H1 (cell line): ENCODE measurements around the gene BBS5. TPM values are rescaled to one million over a fixed set of nuclear protein-coding genes. Genes with fewer than 3 reads are reported as not detected.

Experiments
- CTCF ChIA-PET: fragments of 300-600 bp; sonication (Branson Sonifier 250); formaldehyde crosslinking; loops from one replicate; lab custom pipeline; 2021; ENCODE audit not compliant: partially characterized antibody; lab: Charles Lee
- POLR2A ChIA-PET: fragments of 300-600 bp; sonication (Branson Sonifier 250); formaldehyde crosslinking; loops from one replicate; lab custom pipeline; 2021; ENCODE audit warnings: inconsistent platforms; ENCODE audit not compliant: partially characterized antibody; lab: Charles Lee
- DNase-seq, 2 experiments: peaks; one replicate each; pipeline versions ENCODE4 v3.0.0 to v3.0.0-alpha.2; 2010 to 2022; ENCODE audit warnings: low spot score in 2 of 2, low read depth in 1 of 2, mixed read lengths in 1 of 2
- FAIRE-seq: peaks from 2 replicates; lab custom pipeline; 2011; peaks lifted over from hg19 to GRCh38; lab: Jason Lieb, UNC
- H2AFZ ChIP-seq: 2 replicates; pipeline ENCODE4 v1.8.1; 2012; ENCODE audit warnings: low read length, inconsistent platforms
- H2AK5ac ChIP-seq: 2 replicates; pipeline ENCODE4 v1.6.1; 2013; ENCODE audit warnings: low read depth, low read length
- H2BK120ac ChIP-seq: replicated peaks from 2 replicates; pipeline ENCODE3; 2013; ENCODE audit warnings: low read depth, low read length, inconsistent platforms
- H2BK12ac ChIP-seq: 2 replicates; pipeline ENCODE4 v1.6.1; 2013; ENCODE audit warnings: low read depth, low read length
- H2BK15ac ChIP-seq: 2 replicates; pipeline ENCODE4 v1.6.1; 2013; ENCODE audit warnings: low read length
- H2BK20ac ChIP-seq: 2 replicates; pipeline ENCODE4 v1.6.1; 2013; ENCODE audit warnings: low read length
- H2BK5ac ChIP-seq: 2 replicates; pipeline ENCODE4 v1.6.1; 2013; ENCODE audit warnings: low read depth, low read length
- H3K14ac ChIP-seq: 2 replicates; pipeline ENCODE4 v1.6.1; 2013; ENCODE audit warnings: inconsistent platforms; ENCODE audit not compliant: insufficient read length
- H3K18ac ChIP-seq: 2 replicates; pipeline ENCODE4 v1.6.1; 2013; ENCODE audit warnings: low read length; ENCODE audit errors: extremely low read depth
- H3K23ac ChIP-seq: 2 replicates; pipeline ENCODE4 v1.6.1; 2013; ENCODE audit warnings: inconsistent platforms; ENCODE audit not compliant: insufficient read length
- H3K23me2 ChIP-seq: 2 replicates; pipeline ENCODE4 v1.6.1; 2013; ENCODE audit warnings: low read depth, low read length
- H3K27ac ChIP-seq: 2 replicates; pipeline ENCODE4 v1.6.1; 2011; ENCODE audit warnings: low read depth, low read length, inconsistent platforms
- H3K27me3 ChIP-seq, 4 experiments: replicated peaks in 1 of 4; 1 replicate in 1 of 4; 2 replicates in 3 of 4; pipeline versions ENCODE4 v1.6.1 to v1.8.1; 2011 to 2013; ENCODE audit warnings: low read length in 3 of 4, mild to moderate bottlenecking in 3 of 4, inconsistent platforms in 2 of 4, mixed read lengths in 2 of 4, moderate library complexity in 1 of 4; ENCODE audit not compliant: control insufficient read depth in 3 of 4, insufficient read depth in 3 of 4; ENCODE audit errors: extremely low read depth in 1 of 4
- H3K36me3 ChIP-seq, 4 experiments: 2 replicates each; pipeline versions ENCODE4 v1.6.1 to v1.8.1; 2011 to 2013; ENCODE audit warnings: mild to moderate bottlenecking in 4 of 4, low read length in 3 of 4, moderate library complexity in 2 of 4, control low read depth in 1 of 4, inconsistent platforms in 1 of 4; ENCODE audit not compliant: insufficient read depth in 4 of 4, control insufficient read depth in 2 of 4
- H3K4ac ChIP-seq: replicated peaks from 2 replicates; pipeline ENCODE3; 2013; ENCODE audit warnings: low read length, low read depth, mixed read lengths, inconsistent platforms; ENCODE audit not compliant: insufficient read length
- H3K4me1 ChIP-seq, 4 experiments: replicated peaks in 1 of 4; 1 replicate in 1 of 4; 2 replicates in 3 of 4; pipeline versions ENCODE4 v1.6.1 to v1.8.1; 2011 to 2013; ENCODE audit warnings: low read length in 3 of 4, inconsistent platforms in 2 of 4, mixed read lengths in 1 of 4; ENCODE audit not compliant: insufficient read depth in 4 of 4, control insufficient read depth in 3 of 4
- H3K4me2 ChIP-seq, 2 experiments: 2 replicates each; pipeline versions ENCODE4 v1.6.1 to v1.8.1; 2011 to 2013; ENCODE audit warnings: low read depth in 2 of 2, low read length in 2 of 2, control low read depth in 1 of 2, inconsistent platforms in 1 of 2, mild to moderate bottlenecking in 1 of 2; ENCODE audit not compliant: insufficient read depth in 1 of 2
- H3K4me3 ChIP-seq, 4 experiments: fragments of 200-600, 300-600 bp in 1 of 4; sonication (generic), shearing (Covaris generic), sonication (Bioruptor Twin) in 1 of 4; 2 replicates each; pipeline versions ENCODE4 v1.5.1 to v1.8.1; 2011 to 2016; ENCODE audit warnings: low read length in 4 of 4, low read depth in 3 of 4, control low read depth in 2 of 4, inconsistent platforms in 2 of 4, mild to moderate bottlenecking in 2 of 4, mixed read lengths in 1 of 4, moderate library complexity in 1 of 4; ENCODE audit not compliant: insufficient read depth in 2 of 4; ENCODE audit errors: extremely low read depth in 1 of 4
- H3K56ac ChIP-seq: replicated peaks from 2 replicates; pipeline ENCODE3; 2013; ENCODE audit warnings: low read depth, mild to moderate bottlenecking, mixed read lengths, low read length, inconsistent platforms; ENCODE audit not compliant: insufficient read length
- H3K79me1 ChIP-seq: 2 replicates; pipeline ENCODE4 v1.6.1; 2013; ENCODE audit warnings: low read depth, low read length, control low read depth
- H3K79me2 ChIP-seq, 2 experiments: 2 replicates each; pipeline versions ENCODE4 v1.6.1 to v1.8.1; 2012 to 2013; ENCODE audit warnings: low read length in 2 of 2, mild to moderate bottlenecking in 2 of 2, inconsistent platforms in 1 of 2; ENCODE audit not compliant: insufficient read depth in 2 of 2, control insufficient read depth in 1 of 2
- H3K9ac ChIP-seq, 4 experiments: replicated peaks in 1 of 4; 1 replicate in 1 of 4; 2 replicates in 3 of 4; pipeline versions ENCODE4 v1.6.1 to v1.8.1; 2011 to 2013; ENCODE audit warnings: low read depth in 3 of 4, low read length in 3 of 4, control low read depth in 2 of 4, mild to moderate bottlenecking in 2 of 4, moderate library complexity in 2 of 4, inconsistent platforms in 1 of 4; ENCODE audit errors: extremely low read depth in 1 of 4
- H3K9me3 ChIP-seq, 2 experiments: 2 replicates each; pipeline versions ENCODE4 v1.6.1 to v1.8.1; 2012 to 2013; ENCODE audit warnings: mild to moderate bottlenecking in 2 of 2, moderate library complexity in 2 of 2, control low read depth in 1 of 2, inconsistent platforms in 1 of 2, low read depth in 1 of 2, low read length in 1 of 2, mixed read lengths in 1 of 2; ENCODE audit not compliant: insufficient read depth in 2 of 2
- H4K20me1 ChIP-seq, 2 experiments: replicated peaks in 1 of 2; 2 replicates each; pipeline versions ENCODE3 to v1.8.1; 2011 to 2013; ENCODE audit warnings: inconsistent platforms in 2 of 2, low read length in 2 of 2, mild to moderate bottlenecking in 1 of 2; ENCODE audit not compliant: insufficient read depth in 2 of 2, control insufficient read depth in 1 of 2
- H4K5ac ChIP-seq: 2 replicates; pipeline ENCODE4 v1.6.1; 2013; ENCODE audit warnings: low read length, low read depth, mixed read lengths, inconsistent platforms; ENCODE audit not compliant: insufficient read length
- H4K8ac ChIP-seq: 2 replicates; pipeline ENCODE4 v1.8.0; 2013; ENCODE audit warnings: mild to moderate bottlenecking, moderate library complexity, low read length, inconsistent platforms; ENCODE audit not compliant: insufficient read depth; ENCODE audit errors: extremely low read depth
- H4K91ac ChIP-seq: replicated peaks from 2 replicates; pipeline ENCODE3; 2013; ENCODE audit warnings: low read length, mixed read lengths, inconsistent platforms; ENCODE audit not compliant: insufficient read length
- ASH2L ChIP-seq: fragments of 200-600, 300-600 bp; sonication (generic); IDR thresholded peaks from one replicate; pipeline ENCODE4 v1.7.1; 2017; ENCODE audit warnings: low read length
- CREB1 ChIP-seq: IDR thresholded peaks from 2 replicates; pipeline ENCODE4 v1.6.1; 2012; ENCODE audit warnings: inconsistent platforms
- HDAC2 ChIP-seq, 2 experiments: fragments of 300-600 bp in 1 of 2; sonication (generic) in 1 of 2; IDR thresholded peaks; 2 replicates each; pipeline ENCODE4 v1.6.1; 2011 to 2012; ENCODE audit warnings: low read depth in 2 of 2, low read length in 2 of 2, mild to moderate bottlenecking in 2 of 2, moderate library complexity in 2 of 2, borderline replicate concordance in 1 of 2, inconsistent platforms in 1 of 2
- KDM4A ChIP-seq: IDR thresholded peaks from one replicate; pipeline ENCODE4 v1.7.1; 2012; ENCODE audit warnings: low read depth, mild to moderate bottlenecking, moderate library complexity, low read length, inconsistent platforms; ENCODE audit not compliant: severe bottlenecking
- KDM5A ChIP-seq: fragments of 200-600 bp; IDR thresholded peaks from 2 replicates; pipeline ENCODE4 v1.7.1; 2012; ENCODE audit warnings: mild to moderate bottlenecking, low read length, inconsistent platforms, mixed read lengths
- PHF8 ChIP-seq: fragments of 200-600 bp; sonication (generic); conservative IDR thresholded peaks from 2 replicates; pipeline ENCODE4 v1.7.1; 2012; ENCODE audit warnings: low read depth, mild to moderate bottlenecking, inconsistent platforms, low read length, moderate library complexity
- RAD21 ChIP-seq, 2 experiments: IDR thresholded peaks in 1 of 2; conservative IDR thresholded peaks in 1 of 2; 2 replicates each; pipeline ENCODE4 v1.6.1; 2011; ENCODE audit warnings: low read depth in 2 of 2, low read length in 2 of 2, improper control_type of control experiment in 1 of 2, inconsistent platforms in 1 of 2, mild to moderate bottlenecking in 1 of 2, moderate library complexity in 1 of 2
- SAP30 ChIP-seq: fragments of 300-600 bp; sonication (generic); IDR thresholded peaks from 2 replicates; pipeline ENCODE4 v1.7.1; 2012; ENCODE audit warnings: low read length, moderate library complexity, mild to moderate bottlenecking, inconsistent platforms; ENCODE audit not compliant: insufficient read depth, insufficient replicate concordance
- WGBS, 2 experiments: shearing (Covaris generic) in 1 of 2; methylation state at CpG; one replicate each; pipeline versions ENCODE4 v1.1.6 to v1.1.7; 2013 to 2015; ENCODE audit warnings: low lambda C conversion rate in 2 of 2, mixed read lengths in 2 of 2, inconsistent platforms in 1 of 2, low coverage in 1 of 2, missing lambda C conversion rate in 1 of 2; ENCODE audit not compliant: insufficient replicate concordance in 2 of 2, insufficient coverage in 1 of 2, insufficient read length in 1 of 2; ENCODE audit errors: extremely low coverage in 1 of 2, missing lambda C conversion rate in 1 of 2; 5-methylcytosine and 5-hydroxymethylcytosine counted together
- long read RNA-seq, 2 experiments: library from RNA in 1 of 2; library from capped mRNA in 1 of 2; stranded (forward); transcript quantifications; one replicate each; pipeline ENCODE4 v2.0.0, GENCODE V29; 2021; ENCODE audit warnings: inconsistent platforms in 1 of 2
- polyA minus RNA-seq, 3 experiments: library from RNA; depleted of rRNA, polyadenylated mRNA; stranded (reverse); fragments of >200 nt; gene quantifications; 1 replicate in 2 of 3; 2 replicates in 1 of 3; pipeline ENCODE4 v1.2.3, GENCODE V29; 2011
- polyA plus RNA-seq, 7 experiments: library from polyadenylated mRNA; depleted of rRNA in 3 of 7; stranded (reverse) in 5 of 7; unstranded in 2 of 7; fragments of >200 nt in 5 of 7; fragments of 200-250 nt in 2 of 7; gene quantifications; 1 replicate in 5 of 7; 2 replicates in 1 of 7; 4 replicates in 1 of 7; pipeline versions ENCODE4 v1.2.1 to v1.2.3, GENCODE V29; 2011 to 2013; ENCODE audit warnings: missing spikeins in 2 of 7, mixed read lengths in 2 of 7
- total RNA-seq: library from RNA; stranded (reverse); fragmentation: NEBNext Ultra II Directional; extraction: Animal tissue kit (Norgen Biotek cat#: 25700); gene quantifications from 2 replicates; pipeline ENCODE4 v1.2.1, GENCODE V29; 2021

Gene BBS5
- total RNA-seq (0.20 and 0.31 TPM in 2 replicates), polyA plus RNA-seq (2011; rRNA removed) (0.36 and 0.50 TPM in 2 replicates), polyA minus RNA-seq (2011; rRNA and poly(A)+ RNA removed) (0.12 TPM in 1 of 2 replicates, not detected in the other)
- polyA plus RNA-seq (2011; cell fraction: cytosol; rRNA removed) = 0.34 TPM
- polyA plus RNA-seq (2011; cell fraction: nucleus; rRNA removed) = 0.37 TPM
- polyA plus RNA-seq (2012, experiment 1 of 2) = 0.19 to 0.43 TPM (median 0.33 TPM) in 4 replicates
- 0.09 TPM for polyA plus RNA-seq (2012, experiment 2 of 2)
- 0.22 TPM for polyA plus RNA-seq (2013, experiment 1 of 2)
- polyA plus RNA-seq (2013, experiment 2 of 2) = 0.28 TPM
- polyA minus RNA-seq (2011; cell fraction: cytosol; rRNA and poly(A)+ RNA removed) = not detected
- 0.60 TPM for polyA minus RNA-seq (2011; cell fraction: nucleus; rRNA and poly(A)+ RNA removed)
- long read RNA-seq, experiment 1 = 0 reads
- long read RNA-seq, experiment 2 = 0 reads

DNA sequence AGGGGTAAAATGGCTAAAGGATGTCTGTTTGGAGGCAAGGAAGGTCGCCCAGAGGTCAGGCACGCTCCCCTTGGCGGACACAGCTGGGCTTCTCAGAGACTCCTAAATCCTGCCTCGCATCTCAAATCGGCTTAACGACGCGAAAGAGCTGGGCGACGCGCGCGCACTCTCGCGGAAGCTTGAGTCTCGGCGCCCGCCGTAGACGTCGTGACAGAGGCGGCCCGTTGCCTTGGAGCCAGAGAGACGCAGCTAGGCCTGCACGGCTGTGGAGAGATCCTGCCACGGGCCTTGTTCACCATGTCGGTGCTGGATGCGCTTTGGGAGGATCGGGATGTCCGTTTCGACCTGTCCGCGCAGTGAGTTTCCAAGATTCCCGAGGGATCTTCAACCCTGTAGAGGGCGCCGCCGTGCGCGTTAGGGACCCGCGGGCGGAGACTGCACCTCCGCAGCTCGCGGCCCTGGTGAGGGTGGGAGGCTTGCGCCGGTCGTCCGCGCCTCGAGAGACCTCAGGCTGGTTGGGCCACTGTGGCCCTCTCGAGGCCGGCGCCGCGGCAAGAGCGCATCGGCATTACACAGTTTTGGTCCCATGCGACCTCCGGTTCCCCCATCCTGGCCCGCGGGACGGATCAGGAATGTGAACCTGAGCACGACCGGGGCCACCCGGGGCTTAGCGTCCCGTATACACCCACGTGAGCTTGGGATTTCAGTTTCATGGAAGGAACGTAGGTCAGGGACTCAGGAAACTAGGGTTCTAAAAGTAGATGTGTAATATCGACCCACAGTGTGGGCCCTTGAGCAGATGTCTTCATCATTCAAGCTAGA, at the start of gene BBS5:
BBS5 (plus strand) TSS at position 238 of the 822 bp plus-strand sequence; CDS start at position 298, 60 bp downstream.
- peak within 1 kb of the TSS; percentile 76; the same call in 1 of the 2 replicates for H2AFZ ChIP-seq
- no peaks in the 10 kb centered on the region for H3K79me2 ChIP-seq
- ChIA-PET CTCF (interaction anchor here (0.7 to 1.8 kb wide), 12 partner anchors 8 to 527 kb away, joined by 3 to 12 read pairs (median 4); no protein-coding TSS in a partner anchor), POLR2A (interaction anchor here (0.7 kb wide), 1 partner anchor 9 kb away, joined by 3 read pairs; no protein-coding TSS in a partner anchor)
- no peak within 1 kb of the TSS for H3K56ac ChIP-seq
- no peaks in the 10 kb centered on the region for H4K20me1 ChIP-seq
- FAIRE-seq = no peak
- H4K5ac ChIP-seq = no peak within 1 kb of the TSS
- H2BK5ac ChIP-seq = no peak within 1 kb of the TSS
- no peak within 1 kb of the TSS for H3K27ac ChIP-seq
- peak within 1 kb of the TSS; percentile 52 to 79 (median 64) for H3K4me3 ChIP-seq
- no peaks in the 10 kb centered on the region; a peak in 2 of 7 replicates for H3K4me1 ChIP-seq
- H3K4ac ChIP-seq = no peak within 1 kb of the TSS
- peak; percentile 15 to 79 for DNase-seq
- H3K23me2 ChIP-seq = peaks cover 1% of the 10 kb centered on the region; the same call in 1 of the 2 replicates
- no peak within 1 kb of the TSS for H2BK20ac ChIP-seq
- H4K91ac ChIP-seq = no peak within 1 kb of the TSS
- H2BK120ac ChIP-seq = no peak within 1 kb of the TSS
- H3K27me3 ChIP-seq = peaks cover 16 to 29% (median 27%) of the 10 kb centered on the region in 4 experiments
- H3K36me3 ChIP-seq = no peaks in the 10 kb centered on the region
- H3K9ac ChIP-seq = peak within 1 kb of the TSS in 2 of 4 experiments; percentile 10 to 25; a peak in 3 of 7 replicates
- 4% methylated on average over 71 of the region's 71 CpGs; no CpG with 5 or more reads in 1 of the 2 experiments for WGBS, 2 experiments
- H2BK12ac ChIP-seq = no peak within 1 kb of the TSS
- H4K8ac ChIP-seq = peak within 1 kb of the TSS; percentile 37; the same call in 1 of the 2 replicates
- no peaks in the 10 kb centered on the region for H3K9me3 ChIP-seq
- H2BK15ac ChIP-seq = no peak within 1 kb of the TSS
- H3K14ac ChIP-seq = no peak within 1 kb of the TSS
- no peak within 1 kb of the TSS for H2AK5ac ChIP-seq
- H3K18ac ChIP-seq = no peak within 1 kb of the TSS; the same call in 1 of the 2 replicates
- H3K79me1 ChIP-seq = no peaks in the 10 kb centered on the region
- H3K4me2 ChIP-seq = peak within 1 kb of the TSS; percentile 69 to 75
- H3K23ac ChIP-seq = no peak within 1 kb of the TSS
- TF ChIP-seq KDM5A (no peak), PHF8 (0 out of 2 replicates have a peak, but pooled peaks have one; percentile 29), HDAC2 (IDR thresholded peaks at IDR 0.05; ENCODE audit: borderline replicate concordance in 1 of 2, low read depth in 2 of 2, low read length in 2 of 2) (peak in 1 of 2 experiments; percentile 71; a peak in 1 of 4 replicates), RAD21 (IDR thresholded peaks at IDR 0.05 in 1 of 2, conservative IDR thresholded peaks at IDR 0.05 in 1 of 2; ENCODE audit: low read depth in 2 of 2, low read length in 2 of 2) (peak; percentile 29 to 42; a peak in 3 of 4 replicates), CREB1 (peak; percentile 92), SAP30 (peak; percentile 91), ASH2L (peak; percentile 30), KDM4A (peak; percentile 98)
